Measurements from ENCODE around the gene DNAH9.

DNA sequence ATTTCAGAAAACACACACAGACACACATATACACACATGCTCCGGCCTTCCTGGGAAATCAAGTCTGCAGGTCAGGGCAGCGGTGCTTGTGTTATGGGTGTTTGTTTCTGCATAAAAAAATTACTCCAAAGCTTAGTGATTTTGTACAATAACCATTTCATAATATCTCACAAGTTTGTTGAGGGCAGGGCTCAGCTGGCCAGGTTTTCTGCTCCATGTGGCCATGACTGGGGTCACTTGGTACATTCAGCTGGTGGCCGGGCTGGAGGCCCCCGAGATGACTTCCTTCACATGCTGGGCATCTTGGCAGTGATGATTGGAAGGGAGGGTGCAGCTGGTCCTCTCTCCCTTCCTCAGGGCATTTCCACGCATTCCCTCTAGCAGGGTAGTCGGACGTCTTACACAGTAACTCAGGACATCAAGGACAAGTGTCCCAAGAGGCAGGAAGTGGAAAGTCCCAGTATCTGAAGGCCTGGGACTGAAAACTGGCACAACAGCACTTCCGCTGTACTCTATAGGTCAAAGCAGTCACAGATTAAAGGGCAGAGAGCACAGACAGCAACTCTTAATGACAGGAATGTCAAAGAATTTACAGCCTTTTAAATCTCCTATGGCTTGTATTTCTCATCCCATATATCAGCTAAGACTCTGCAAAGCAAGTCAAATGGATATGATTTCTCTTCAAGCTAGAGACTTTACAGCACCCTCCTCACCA lies 271.6 kb downstream of the DNAH9 start:
- no peak for TF ChIP-seq YY1 (IDR thresholded peaks at IDR 0.05; ENCODE audit: insufficient read depth, insufficient read length)
- TF ChIP-seq ZNF274 (IDR thresholded peaks at IDR 0.05; ENCODE audit: low read depth, low read length), result no peak
- TF ChIP-seq SUZ12 (IDR thresholded peaks at IDR 0.05; ENCODE audit: extremely low read depth, insufficient read depth, insufficient read length), result no peak
